CD4-positive, CD25-positive, alpha-beta regulatory T cell (primary cell): ENCODE data around the gene SOX1. TPM values are rescaled to one million over a fixed set of nuclear protein-coding genes. Genes with fewer than 3 reads are reported as not detected.

Experiments used
- ATAC-seq, 2 donors: fragments of 150-1000 bp; cut with Tn5 transposase; one replicate each; pipeline ENCODE4 v1.10.0; 2021; ENCODE audit warnings: low read depth in 2 of 2, moderate number of reproducible peaks in 2 of 2, moderate library complexity in 1 of 2
- DNase-seq, 3 donors: peaks; one replicate each; pipeline versions ENCODE4 v3.0.0 to v3.0.0-alpha.2; 2012 to 2022; ENCODE audit warnings: mixed read lengths in 1 of 3
- H3K27ac ChIP-seq: one replicate; pipeline ENCODE4 v1.7.0; 2013; ENCODE audit warnings: mild to moderate bottlenecking, low read length; ENCODE audit not compliant: insufficient read depth, poor library complexity, severe bottlenecking
- H3K27me3 ChIP-seq: one replicate; pipeline ENCODE4 v1.7.0; 2013; ENCODE audit warnings: low read length; ENCODE audit not compliant: control insufficient read depth, insufficient read depth
- H3K36me3 ChIP-seq: one replicate; pipeline ENCODE4 v1.7.0; 2013; ENCODE audit warnings: mild to moderate bottlenecking, low read length, moderate library complexity; ENCODE audit not compliant: control insufficient read depth, insufficient read depth
- H3K4me1 ChIP-seq: 2 replicates; pipeline ENCODE4 v1.7.0; 2013; ENCODE audit warnings: mild to moderate bottlenecking, low read length; ENCODE audit not compliant: insufficient read depth, control insufficient read depth, poor library complexity, severe bottlenecking
- H3K4me3 ChIP-seq: one replicate; pipeline ENCODE4 v1.7.0; 2013; ENCODE audit warnings: low read depth, mild to moderate bottlenecking, low read length, moderate library complexity
- H3K9me3 ChIP-seq, 2 experiments: 1 replicate in 1 of 2; 2 replicates in 1 of 2; pipeline ENCODE4 v1.7.0; 2013; ENCODE audit warnings: low read length in 2 of 2, mild to moderate bottlenecking in 1 of 2, moderate library complexity in 1 of 2; ENCODE audit not compliant: control insufficient read depth in 2 of 2
- H3K27ac Mint-ChIP-seq, 3 donors: one replicate each; pipeline ENCODE4 v1.8.0; 2020 to 2022; ENCODE audit warnings: mild to moderate bottlenecking in 3 of 3, mixed read lengths in 3 of 3, moderate library complexity in 2 of 3
- H3K27me3 Mint-ChIP-seq: one replicate; pipeline ENCODE4 v1.8.0; 2022; ENCODE audit warnings: mild to moderate bottlenecking, mixed read lengths
- H3K36me3 Mint-ChIP-seq: one replicate; pipeline ENCODE4 v1.8.0; 2020; ENCODE audit warnings: mixed read lengths
- H3K4me1 Mint-ChIP-seq, 4 donors: one replicate each; pipeline ENCODE4 v1.8.0; 2020 to 2022; ENCODE audit warnings: mixed read lengths in 4 of 4, mild to moderate bottlenecking in 1 of 4
- H3K4me3 Mint-ChIP-seq, 4 donors: one replicate each; pipeline ENCODE4 v1.8.0; 2020 to 2022; ENCODE audit warnings: mild to moderate bottlenecking in 4 of 4, mixed read lengths in 4 of 4, moderate library complexity in 3 of 4
- H3K9me3 Mint-ChIP-seq, 7 donors: one replicate each; pipeline ENCODE4 v1.8.0; 2020 to 2022; ENCODE audit warnings: mixed read lengths in 7 of 7, mild to moderate bottlenecking in 3 of 7, moderate library complexity in 2 of 7
- polyA plus RNA-seq, 4 donors: library from polyadenylated mRNA; unstranded; fragments of 300-500 nt; fragmentation: Illumina TruSeq; gene quantifications; one replicate each; pipeline ENCODE4 v1.2.3, GENCODE V29; 2021
- total RNA-seq: library from RNA; stranded (reverse); gene quantifications from one replicate; pipeline ENCODE4 v1.2.3, GENCODE V29; 2022

SOX1 gene
- total and polyA plus RNA-seq, 5 donors from 2014 or later = not detected

- no peaks in the 10 kb centered on the region for H3K4me1 ChIP-seq
- Mint-ChIP-seq H3K27ac (no peak overlapping the region), H3K36me3 (no peaks in the 10 kb centered on the region), H3K9me3 (peaks cover 0 to 5% (median 0%) of the 10 kb centered on the region in 7 donors), H3K27me3 (peaks cover 32% of the 10 kb centered on the region), H3K4me1 (peaks cover 0 to 1% (median 0%) of the 10 kb centered on the region in 4 donors), H3K4me3 (no peak overlapping the region)
- no peak for DNase-seq
- H3K27me3 ChIP-seq = peaks cover 1% of the 10 kb centered on the region
- no peaks in the 10 kb centered on the region for H3K36me3 ChIP-seq
- H3K9me3 ChIP-seq = no peaks in the 10 kb centered on the region
- no peak overlapping the region for H3K4me3 ChIP-seq
- no peak overlapping the region for H3K27ac ChIP-seq
- ATAC-seq = no peak
Measured at GRCh38 chr13:112111239-112111857, 44.4 kb downstream of the SOX1 start.

- no peak overlapping the region for H3K4me3 ChIP-seq
- no peaks in the 10 kb centered on the region for H3K9me3 ChIP-seq
- H3K36me3 ChIP-seq = no peaks in the 10 kb centered on the region
- Mint-ChIP-seq H3K27me3 (peaks cover 24% of the 10 kb centered on the region), H3K4me3 (no peak overlapping the region), H3K4me1 (no peaks in the 10 kb centered on the region), H3K27ac (no peak overlapping the region), H3K36me3 (no peaks in the 10 kb centered on the region), H3K9me3 (peaks cover 0 to 3% (median 0%) of the 10 kb centered on the region in 7 donors)
- DNase-seq (no peak), ATAC-seq (peak in 1 of 2 donors; percentile 18)
- no peaks in the 10 kb centered on the region for H3K4me1 ChIP-seq
- H3K27me3 ChIP-seq = peaks cover 1% of the 10 kb centered on the region
- no peak overlapping the region for H3K27ac ChIP-seq
Measured at GRCh38 chr13:112112534-112113276, 45.8 kb downstream of the SOX1 start.

GRCh38 chr13:112113348-112113747 lies 46.4 kb downstream of the SOX1 start:
- DNase-seq (no peak), ATAC-seq (no peak)
- H3K27ac ChIP-seq = no peak overlapping the region
- H3K36me3 ChIP-seq = no peaks in the 10 kb centered on the region
- Mint-ChIP-seq H3K4me3 (no peak overlapping the region), H3K36me3 (no peaks in the 10 kb centered on the region), H3K27ac (no peak overlapping the region), H3K27me3 (peaks cover 22% of the 10 kb centered on the region), H3K9me3 (peaks cover 0 to 2% (median 0%) of the 10 kb centered on the region in 7 donors), H3K4me1 (no peaks in the 10 kb centered on the region)
- H3K4me1 ChIP-seq = no peaks in the 10 kb centered on the region
- peaks cover 1% of the 10 kb centered on the region for H3K27me3 ChIP-seq
- H3K9me3 ChIP-seq = no peaks in the 10 kb centered on the region
- no peak overlapping the region for H3K4me3 ChIP-seq

DNA sequence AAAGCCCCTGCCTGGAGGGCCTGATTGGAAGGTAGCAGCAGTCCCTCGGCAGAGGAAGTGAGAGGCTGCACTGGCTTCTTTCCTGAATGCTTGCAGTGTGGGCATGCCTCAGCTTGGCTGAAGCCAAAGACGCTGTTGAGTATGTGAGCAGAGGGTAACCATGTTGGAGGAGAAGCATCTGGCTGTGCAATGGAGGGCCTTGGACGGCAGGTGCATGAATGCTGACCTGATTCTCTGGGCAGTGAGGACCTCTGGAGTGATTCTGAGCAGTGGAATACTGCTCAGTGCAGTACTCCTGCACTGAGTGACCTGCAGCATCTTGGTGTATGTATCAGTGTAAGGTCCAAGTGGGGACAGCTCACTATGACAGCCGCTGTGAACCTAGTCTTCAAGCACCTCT lies 46.9 kb downstream of the SOX1 start:
- no peak overlapping the region for H3K27ac Mint-ChIP-seq
- no peak for DNase-seq
- Histone ChIP-seq H3K27me3 (no peaks in the 10 kb centered on the region), H3K4me1 (no peaks in the 10 kb centered on the region), H3K27ac (no peak overlapping the region), H3K9me3 (no peaks in the 10 kb centered on the region), H3K4me3 (no peak overlapping the region), H3K36me3 (no peaks in the 10 kb centered on the region)
- H3K36me3 Mint-ChIP-seq = no peaks in the 10 kb centered on the region
- no peak for ATAC-seq
- no peaks in the 10 kb centered on the region for H3K9me3 Mint-ChIP-seq
- H3K4me1 Mint-ChIP-seq = no peaks in the 10 kb centered on the region
- H3K27me3 Mint-ChIP-seq = peaks cover 17% of the 10 kb centered on the region
- no peak overlapping the region for H3K4me3 Mint-ChIP-seq

DNA sequence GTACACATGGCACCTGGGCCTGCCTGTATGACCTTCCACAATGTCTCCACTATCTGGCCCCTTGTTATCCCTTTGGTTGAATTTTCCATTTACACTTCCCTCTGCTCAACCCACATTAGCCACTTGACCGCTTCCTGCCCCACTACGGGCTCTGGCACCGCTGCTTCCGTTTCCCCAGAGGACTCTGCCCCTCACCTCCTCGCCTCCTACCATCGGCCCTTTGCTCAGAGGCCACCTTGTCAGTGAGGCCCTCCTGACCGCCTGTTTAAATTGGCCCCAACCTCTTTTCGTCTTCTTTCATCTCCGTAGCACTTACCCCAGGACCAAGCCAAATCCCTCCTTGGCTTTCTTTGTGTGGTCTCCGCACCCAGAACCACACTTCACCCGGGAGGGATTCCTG lies 47.4 kb downstream of the SOX1 start:
- Mint-ChIP-seq H3K27ac (no peak overlapping the region), H3K4me1 (no peaks in the 10 kb centered on the region), H3K9me3 (no peaks in the 10 kb centered on the region), H3K27me3 (peaks cover 16% of the 10 kb centered on the region), H3K4me3 (no peak overlapping the region), H3K36me3 (no peaks in the 10 kb centered on the region)
- no peaks in the 10 kb centered on the region for H3K9me3 ChIP-seq
- DNase-seq (no peak), ATAC-seq (no peak)
- no peak overlapping the region for H3K27ac ChIP-seq
- no peak overlapping the region for H3K4me3 ChIP-seq
- no peaks in the 10 kb centered on the region for H3K36me3 ChIP-seq
- no peaks in the 10 kb centered on the region for H3K4me1 ChIP-seq
- no peaks in the 10 kb centered on the region for H3K27me3 ChIP-seq

- Mint-ChIP-seq H3K9me3 (no peaks in the 10 kb centered on the region), H3K27me3 (peaks cover 16% of the 10 kb centered on the region)
Measured at GRCh38 chr13:112115403-112116091, 48.6 kb downstream of the SOX1 start.

GRCh38 chr13:112116187-112116950 lies 49.4 kb downstream of the SOX1 start:
- Histone ChIP-seq H3K9me3 (no peaks in the 10 kb centered on the region), H3K27me3 (no peaks in the 10 kb centered on the region), H3K36me3 (no peaks in the 10 kb centered on the region), H3K4me1 (no peaks in the 10 kb centered on the region), H3K4me3 (no peak overlapping the region), H3K27ac (no peak overlapping the region)
- Mint-ChIP-seq H3K36me3 (no peaks in the 10 kb centered on the region), H3K4me3 (no peak overlapping the region), H3K9me3 (no peaks in the 10 kb centered on the region), H3K4me1 (no peaks in the 10 kb centered on the region), H3K27ac (no peak overlapping the region), H3K27me3 (peaks cover 16% of the 10 kb centered on the region)
- DNase-seq (no peak), ATAC-seq (no peak)

More at GRCh38 chr13:112115403-112116091, 48.6 kb downstream of the SOX1 start:
- H3K27me3 ChIP-seq = no peaks in the 10 kb centered on the region
- no peak overlapping the region for H3K4me3 Mint-ChIP-seq
- H3K4me1 ChIP-seq = no peaks in the 10 kb centered on the region
- H3K27ac Mint-ChIP-seq = no peak overlapping the region
- ATAC-seq (no peak), DNase-seq (no peak)
- no peaks in the 10 kb centered on the region for H3K36me3 ChIP-seq
- no peaks in the 10 kb centered on the region for H3K4me1 Mint-ChIP-seq
- H3K36me3 Mint-ChIP-seq = no peaks in the 10 kb centered on the region
- no peak overlapping the region for H3K27ac ChIP-seq
- H3K9me3 ChIP-seq = no peaks in the 10 kb centered on the region
- H3K4me3 ChIP-seq = no peak overlapping the region
